ENCODE measurements around the gene RET.

GRCh38 chr10:43046288-43046991 is 30.4 kb upstream of the RET start:
- TF ChIP-seq POLR2A (IDR thresholded peaks at IDR 0.05) (no peak), CTCF (IDR thresholded peaks at IDR 0.05) (no peak)

All from right lobe of liver (tissue), 4 donors.